GM12801 (cell line): ENCODE results near the gene GRM1.

Experiments used
- TF ChIP-seq, protein P1 (sequence below): IDR thresholded peaks from one replicate; pipeline ENCODE4 v1.5.1; 2011; ENCODE audit warnings: control low read depth; ENCODE audit not compliant: insufficient read length; ENCODE audit errors: extremely low read depth

The GRM1 gene

DNA sequence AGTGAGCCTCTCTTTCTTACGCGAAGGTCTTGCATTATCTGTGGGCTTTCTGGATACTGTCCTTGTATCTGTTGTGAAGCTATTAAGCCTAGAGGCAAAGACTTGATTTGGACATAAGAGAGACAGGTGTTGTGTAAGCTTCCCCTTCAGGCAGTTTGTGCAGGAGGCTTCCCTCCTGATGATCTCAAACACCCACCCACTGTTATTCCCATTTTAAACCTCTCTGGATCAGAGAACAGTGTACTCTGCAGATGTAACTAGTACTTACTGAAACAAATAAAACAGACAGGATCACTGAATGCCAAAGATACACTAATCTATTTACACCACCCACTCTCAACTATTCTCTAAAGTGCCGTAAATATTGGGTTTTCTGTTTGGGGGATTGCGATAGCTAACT lies 401.0 kb downstream of the GRM1 start:
- TF ChIP-seq, protein P1, sequence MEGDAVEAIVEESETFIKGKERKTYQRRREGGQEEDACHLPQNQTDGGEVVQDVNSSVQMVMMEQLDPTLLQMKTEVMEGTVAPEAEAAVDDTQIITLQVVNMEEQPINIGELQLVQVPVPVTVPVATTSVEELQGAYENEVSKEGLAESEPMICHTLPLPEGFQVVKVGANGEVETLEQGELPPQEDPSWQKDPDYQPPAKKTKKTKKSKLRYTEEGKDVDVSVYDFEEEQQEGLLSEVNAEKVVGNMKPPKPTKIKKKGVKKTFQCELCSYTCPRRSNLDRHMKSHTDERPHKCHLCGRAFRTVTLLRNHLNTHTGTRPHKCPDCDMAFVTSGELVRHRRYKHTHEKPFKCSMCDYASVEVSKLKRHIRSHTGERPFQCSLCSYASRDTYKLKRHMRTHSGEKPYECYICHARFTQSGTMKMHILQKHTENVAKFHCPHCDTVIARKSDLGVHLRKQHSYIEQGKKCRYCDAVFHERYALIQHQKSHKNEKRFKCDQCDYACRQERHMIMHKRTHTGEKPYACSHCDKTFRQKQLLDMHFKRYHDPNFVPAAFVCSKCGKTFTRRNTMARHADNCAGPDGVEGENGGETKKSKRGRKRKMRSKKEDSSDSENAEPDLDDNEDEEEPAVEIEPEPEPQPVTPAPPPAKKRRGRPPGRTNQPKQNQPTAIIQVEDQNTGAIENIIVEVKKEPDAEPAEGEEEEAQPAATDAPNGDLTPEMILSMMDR, result no peak

DNA sequence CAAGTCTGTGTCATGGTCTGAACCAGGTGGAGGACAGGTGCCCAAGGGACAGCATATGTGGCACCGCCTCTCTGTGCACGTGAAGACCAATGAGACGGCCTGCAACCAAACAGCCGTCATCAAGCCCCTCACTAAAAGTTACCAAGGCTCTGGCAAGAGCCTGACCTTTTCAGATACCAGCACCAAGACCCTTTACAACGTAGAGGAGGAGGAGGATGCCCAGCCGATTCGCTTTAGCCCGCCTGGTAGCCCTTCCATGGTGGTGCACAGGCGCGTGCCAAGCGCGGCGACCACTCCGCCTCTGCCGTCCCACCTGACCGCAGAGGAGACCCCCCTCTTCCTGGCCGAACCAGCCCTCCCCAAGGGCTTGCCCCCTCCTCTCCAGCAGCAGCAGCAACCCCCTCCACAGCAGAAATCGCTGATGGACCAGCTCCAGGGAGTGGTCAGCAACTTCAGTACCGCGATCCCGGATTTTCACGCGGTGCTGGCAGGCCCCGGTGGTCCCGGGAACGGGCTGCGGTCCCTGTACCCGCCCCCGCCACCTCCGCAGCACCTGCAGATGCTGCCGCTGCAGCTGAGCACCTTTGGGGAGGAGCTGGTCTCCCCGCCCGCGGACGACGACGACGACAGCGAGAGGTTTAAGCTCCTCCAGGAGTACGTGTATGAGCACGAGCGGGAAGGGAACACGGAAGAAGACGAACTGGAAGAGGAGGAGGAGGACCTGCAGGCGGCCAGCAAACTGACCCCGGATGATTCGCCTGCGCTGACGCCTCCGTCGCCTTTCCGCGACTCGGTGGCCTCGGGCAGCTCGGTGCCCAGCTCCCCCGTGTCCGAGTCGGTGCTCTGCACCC lies 405.2 kb downstream of the GRM1 start:
- TF ChIP-seq, protein P1, result no peak

DNA sequence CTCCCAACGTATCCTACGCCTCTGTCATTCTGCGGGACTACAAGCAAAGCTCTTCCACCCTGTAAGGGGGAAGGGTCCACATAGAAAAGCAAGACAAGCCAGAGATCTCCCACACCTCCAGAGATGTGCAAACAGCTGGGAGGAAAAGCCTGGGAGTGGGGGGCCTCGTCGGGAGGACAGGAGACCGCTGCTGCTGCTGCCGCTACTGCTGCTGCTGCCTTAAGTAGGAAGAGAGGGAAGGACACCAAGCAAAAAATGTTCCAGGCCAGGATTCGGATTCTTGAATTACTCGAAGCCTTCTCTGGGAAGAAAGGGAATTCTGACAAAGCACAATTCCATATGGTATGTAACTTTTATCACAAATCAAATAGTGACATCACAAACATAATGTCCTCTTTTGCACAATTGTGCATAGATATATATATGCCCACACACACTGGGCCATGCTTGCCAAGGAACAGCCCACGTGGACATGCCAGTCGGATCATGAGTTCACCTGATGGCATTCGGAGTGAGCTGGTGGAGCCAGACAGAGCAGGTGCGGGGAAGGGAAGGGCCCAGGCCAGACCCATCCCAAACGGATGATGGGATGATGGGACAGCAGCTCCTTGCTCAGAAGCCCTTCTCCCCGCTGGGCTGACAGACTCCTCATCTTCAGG lies 406.0 kb downstream of the GRM1 start:
- TF ChIP-seq, protein P1, result no peak

DNA sequence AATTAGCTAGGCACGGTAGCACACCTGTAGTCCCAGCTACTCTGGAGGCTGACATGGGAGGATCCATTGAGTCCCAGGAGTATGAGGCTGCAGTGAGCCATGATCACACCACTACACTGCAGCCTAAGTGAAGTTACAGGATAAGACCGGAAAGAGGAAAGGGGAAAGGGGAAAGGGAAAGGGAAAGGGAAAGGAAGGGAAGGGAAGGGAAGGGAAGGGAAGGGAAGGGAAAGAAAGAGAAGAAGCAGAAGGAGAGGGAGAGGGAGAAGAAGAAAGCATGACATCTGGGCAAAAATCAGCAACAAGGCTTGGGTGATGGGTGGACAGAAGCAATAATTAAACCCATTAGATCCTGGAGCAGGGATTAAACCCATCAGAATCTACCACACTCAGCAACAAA lies 413.0 kb downstream of the GRM1 start:
- TF ChIP-seq, protein P1, result no peak

DNA sequence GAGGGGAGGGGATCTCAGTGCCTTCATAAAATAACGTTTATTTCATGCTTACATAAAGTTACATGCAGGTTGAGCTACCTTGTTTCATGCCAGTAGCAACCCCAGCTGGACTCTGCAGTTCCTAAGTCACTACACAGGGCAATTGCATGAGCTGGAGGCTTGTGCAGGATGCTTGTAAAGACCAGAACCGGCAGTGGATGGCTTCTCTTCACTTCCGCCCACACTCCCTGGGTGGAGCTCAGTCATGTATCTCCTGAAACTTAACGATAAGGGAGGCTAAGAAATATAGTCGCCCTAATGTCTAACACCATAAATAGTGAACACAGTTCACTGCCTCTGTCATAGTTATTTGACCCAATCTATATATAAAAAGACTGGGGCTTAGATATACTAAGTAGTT lies 415.3 kb downstream of the GRM1 start:
- TF ChIP-seq, protein P1, result no peak

DNA sequence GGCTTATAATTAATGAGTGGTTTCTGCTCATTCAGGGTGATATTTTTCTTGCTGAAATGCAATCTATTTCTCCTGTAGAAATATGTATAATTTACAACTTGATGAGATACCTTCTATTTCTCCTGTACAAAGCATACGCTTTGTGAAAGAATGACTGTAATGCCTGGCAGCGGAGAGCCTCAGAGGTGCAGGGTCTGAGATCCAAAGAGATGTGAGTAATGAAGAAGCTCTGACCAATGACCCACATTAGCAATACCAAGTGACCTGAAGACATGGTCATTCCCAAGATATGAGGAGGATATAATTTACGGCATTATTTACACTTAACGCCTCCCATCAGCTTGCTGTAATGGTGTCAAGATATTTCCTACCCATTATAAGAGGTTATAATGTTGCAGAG lies 416.4 kb downstream of the GRM1 start:
- TF ChIP-seq, protein P1, result no peak

DNA sequence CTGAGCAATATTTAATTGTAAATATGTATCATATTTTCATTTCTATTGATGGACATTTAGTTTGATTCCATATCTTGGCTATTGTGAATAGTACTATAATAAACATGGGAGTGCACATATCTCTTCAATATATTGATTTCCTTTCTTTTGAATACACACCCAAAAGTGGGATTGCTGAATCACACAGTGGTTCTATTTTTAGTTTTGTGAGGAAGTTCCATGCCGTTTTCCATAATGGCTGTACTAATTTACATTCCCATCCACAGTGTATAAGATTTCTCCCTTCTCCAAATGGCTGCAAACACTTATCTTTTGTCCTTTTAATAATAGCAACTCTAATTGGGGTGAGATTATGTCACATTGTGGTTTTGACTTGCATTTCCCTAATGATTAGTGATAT lies 428.0 kb downstream of the GRM1 start:
- TF ChIP-seq, protein P1, result no peak
